D341Med (cell line): ENCODE measurements around the gene TYMS.
A peak's percentile ranks its signal among the peaks of the same experiment; 100 is the strongest.

Experiments
- DNase-seq: peaks from one replicate; pipeline ENCODE4 v3.0.0; 2012; ENCODE audit warnings: low spot score

The TYMS gene

GRCh38 chr18:647304-647703, 10.1 kb upstream of the TYMS start:
- DNase-seq, result no peak

GRCh38 chr18:649341-649740, 8.1 kb upstream of the TYMS start:
- DNase-seq, result no peak

GRCh38 chr18:650428-650858, 7.0 kb upstream of the TYMS start:
- DNase-seq, result no peak

GRCh38 chr18:652131-652530, 5.3 kb upstream of the TYMS start:
- no peak for DNase-seq

- DNase-seq, result no peak
These were observed 3.9 kb upstream of the TYMS start for GRCh38 chr18:653512-653911.

- no peak for DNase-seq
These were observed 2.9 kb upstream of the TYMS start for GRCh38 chr18:654601-655000.

- no peak for DNase-seq
These were observed 2.0 kb upstream of the TYMS start for GRCh38 chr18:655445-655844.

- peak; percentile 90 for DNase-seq
These were observed 821 bp downstream of the TYMS start for GRCh38 chr18:658001-658946.

GRCh38 chr18:658947-659533, 1.6 kb downstream of the TYMS start:
- DNase-seq, result no peak

- DNase-seq, result no peak
These were observed 2.1 kb downstream of the TYMS start for GRCh38 chr18:659597-659996.

- no peak for DNase-seq
These were observed 4.7 kb downstream of the TYMS start for GRCh38 chr18:662197-662596.

GRCh38 chr18:666177-666576, 8.7 kb downstream of the TYMS start:
- DNase-seq, result no peak

GRCh38 chr18:666628-667027, 9.2 kb downstream of the TYMS start:
- DNase-seq, result no peak

GRCh38 chr18:668260-668659, 10.8 kb downstream of the TYMS start:
- no peak for DNase-seq

- no peak for DNase-seq
These were observed 11.6 kb downstream of the TYMS start for GRCh38 chr18:669077-669476.

- no peak for DNase-seq
These were observed 13.1 kb downstream of the TYMS start for GRCh38 chr18:670522-670921.

- no peak for DNase-seq
These were observed 14.0 kb downstream of the TYMS start for GRCh38 chr18:671405-671804.

GRCh38 chr18:673317-673716, 15.9 kb downstream of the TYMS start:
- DNase-seq, result no peak

- DNase-seq, result no peak
These were observed 16.3 kb downstream of the TYMS start for GRCh38 chr18:673769-674168.

- no peak for DNase-seq
These were observed 17.9 kb downstream of the TYMS start for GRCh38 chr18:675307-675706.

GRCh38 chr18:676069-676468, 18.6 kb downstream of the TYMS start:
- DNase-seq, result no peak

GRCh38 chr18:676736-677135, 19.3 kb downstream of the TYMS start:
- DNase-seq, result no peak

GRCh38 chr18:677145-677544, 19.7 kb downstream of the TYMS start:
- DNase-seq, result no peak

- no peak for DNase-seq
These were observed 20.5 kb downstream of the TYMS start for GRCh38 chr18:677951-678381.
